Muscle of leg (tissue), 11 donors: ENCODE results near the gene TAF13. TPM values are rescaled to one million over a fixed set of nuclear protein-coding genes. Genes with fewer than 3 reads are reported as not detected.
"Not testable (repeated sequence)": the region's sequence is repeated elsewhere in the genome, so short reads cannot be mapped to it uniquely, and the experiment has no call there.

Source experiments
- DNase-seq: peaks from one replicate; pipeline ENCODE4 v3.0.0; 2013
- H3K27ac ChIP-seq: one replicate; pipeline ENCODE4 v1.5.1; 2013; ENCODE audit warnings: mild to moderate bottlenecking, low read length, control low read depth
- H3K27me3 ChIP-seq: one replicate; pipeline ENCODE4 v1.6.1; 2013; ENCODE audit warnings: low read length; ENCODE audit not compliant: control insufficient read depth, insufficient read depth
- H3K36me3 ChIP-seq: one replicate; pipeline ENCODE4 v1.6.1; 2013; ENCODE audit warnings: low read length; ENCODE audit not compliant: control insufficient read depth, insufficient read depth
- H3K4me1 ChIP-seq: one replicate; pipeline ENCODE4 v1.6.1; 2013; ENCODE audit warnings: low read length; ENCODE audit not compliant: control insufficient read depth, insufficient read depth
- H3K4me3 ChIP-seq: one replicate; pipeline ENCODE4 v1.5.1; 2013; ENCODE audit warnings: low read length, control low read depth
- H3K9me3 ChIP-seq: replicated peaks from 2 replicates; pipeline ENCODE4 v1.6.1; 2013; ENCODE audit warnings: low read depth, low read length; ENCODE audit not compliant: control insufficient read depth
- WGBS: methylation state at CpG from one replicate; pipeline ENCODE4 v1.1.5; 2013; ENCODE audit warnings: missing lambda C conversion rate; ENCODE audit not compliant: insufficient coverage; 5-methylcytosine and 5-hydroxymethylcytosine counted together
- polyA plus RNA-seq, 8 donors: library from polyadenylated mRNA; unstranded; fragments of 120-200 nt; gene quantifications; one replicate each; pipeline versions ENCODE4 v1.2.1 to v1.2.3, GENCODE V29; 2013; ENCODE audit warnings: inconsistent platforms in 1 of 8, low replicate concordance in 1 of 8; ENCODE audit not compliant: insufficient read length in 8 of 8, insufficient read depth in 1 of 8
- total RNA-seq: library from RNA; stranded (reverse); fragments of 120-200 nt; gene quantifications from one replicate; pipeline ENCODE4 v1.2.4, GENCODE V29; 2013

Gene TAF13
- total and polyA plus RNA-seq, 9 donors, result 17.7 to 54.4 (median 43.3) TPM

DNA sequence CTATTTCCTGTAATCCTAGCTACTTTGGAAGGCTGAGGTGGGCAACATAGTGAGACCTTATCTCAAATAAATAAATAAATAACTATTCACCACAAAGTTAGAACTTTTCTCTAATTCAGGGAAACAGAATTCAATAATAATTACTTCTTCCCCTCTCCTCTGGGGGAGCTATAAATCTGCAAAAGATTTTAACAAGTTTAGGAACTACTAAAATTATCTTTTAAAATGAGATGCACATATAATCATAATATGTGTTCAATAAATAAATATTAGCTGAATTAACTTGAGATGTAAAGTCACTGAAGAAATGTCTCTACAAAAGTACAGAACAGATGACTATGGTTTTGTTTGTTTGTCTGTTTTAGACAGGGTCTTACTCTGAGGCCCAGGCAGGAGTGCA lies 48.0 kb downstream of the TAF13 start:
- Histone ChIP-seq H3K4me3 (no peak overlapping the region), H3K27ac (no peak overlapping the region), H3K9me3 (no peaks in the 10 kb centered on the region), H3K36me3 (no peaks in the 10 kb centered on the region), H3K4me1 (no peaks in the 10 kb centered on the region), H3K27me3 (no peaks in the 10 kb centered on the region)
- DNase-seq, result no peak

DNA sequence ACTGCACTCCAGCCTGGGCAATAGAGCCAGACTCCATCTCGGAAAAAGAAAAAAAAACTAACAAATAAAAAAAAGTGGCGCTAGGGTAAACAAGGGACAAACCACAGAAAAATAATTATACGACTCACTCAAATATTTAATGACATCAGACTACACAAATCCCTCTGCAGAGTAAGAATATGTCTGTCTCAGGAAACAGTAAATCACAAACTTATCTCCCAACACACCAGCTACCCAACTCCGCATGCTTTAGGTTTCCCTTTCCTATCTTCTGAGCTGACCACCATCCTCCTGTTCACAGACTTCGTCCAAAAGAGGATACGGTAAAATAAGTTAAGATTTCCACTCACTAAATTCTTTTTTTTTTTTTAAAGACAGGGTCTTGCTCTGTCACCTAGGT lies 50.1 kb downstream of the TAF13 start:
- no peak overlapping the region for H3K4me3 ChIP-seq
- H3K4me1 ChIP-seq, result no peaks in the 10 kb centered on the region
- H3K27me3 ChIP-seq, result no peaks in the 10 kb centered on the region
- no peaks in the 10 kb centered on the region for H3K9me3 ChIP-seq
- H3K27ac ChIP-seq, result no peak overlapping the region
- WGBS, result 93% methylated on average over 3 of the region's 6 CpGs
- DNase-seq, result no peak
- H3K36me3 ChIP-seq, result no peaks in the 10 kb centered on the region

DNA sequence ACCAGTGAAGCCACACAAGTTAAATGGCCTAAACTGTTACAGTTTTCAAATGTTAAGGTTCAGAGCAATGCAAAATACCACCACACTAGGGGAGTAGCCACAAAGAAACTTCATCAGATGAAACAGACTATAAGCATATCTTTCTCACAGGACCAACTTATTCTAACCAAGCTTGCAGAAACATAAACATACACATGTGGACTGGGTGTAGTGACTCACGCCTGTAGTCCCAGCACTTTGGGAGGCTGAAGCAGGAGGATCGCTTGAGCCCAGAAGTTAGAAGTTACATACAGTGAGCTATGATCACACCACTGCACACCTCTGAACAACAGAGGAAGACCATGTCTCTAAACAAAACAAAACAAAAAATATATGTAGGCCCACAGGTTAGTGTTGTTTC lies 51.2 kb downstream of the TAF13 start:
- Histone ChIP-seq H3K27me3 (no peaks in the 10 kb centered on the region), H3K9me3 (no peaks in the 10 kb centered on the region), H3K36me3 (no peaks in the 10 kb centered on the region), H3K4me1 (no peaks in the 10 kb centered on the region), H3K4me3 (no peak overlapping the region), H3K27ac (no peak overlapping the region)
- WGBS, result no CpG with 5 or more reads among the region's 2 CpGs
- no peak for DNase-seq

DNA sequence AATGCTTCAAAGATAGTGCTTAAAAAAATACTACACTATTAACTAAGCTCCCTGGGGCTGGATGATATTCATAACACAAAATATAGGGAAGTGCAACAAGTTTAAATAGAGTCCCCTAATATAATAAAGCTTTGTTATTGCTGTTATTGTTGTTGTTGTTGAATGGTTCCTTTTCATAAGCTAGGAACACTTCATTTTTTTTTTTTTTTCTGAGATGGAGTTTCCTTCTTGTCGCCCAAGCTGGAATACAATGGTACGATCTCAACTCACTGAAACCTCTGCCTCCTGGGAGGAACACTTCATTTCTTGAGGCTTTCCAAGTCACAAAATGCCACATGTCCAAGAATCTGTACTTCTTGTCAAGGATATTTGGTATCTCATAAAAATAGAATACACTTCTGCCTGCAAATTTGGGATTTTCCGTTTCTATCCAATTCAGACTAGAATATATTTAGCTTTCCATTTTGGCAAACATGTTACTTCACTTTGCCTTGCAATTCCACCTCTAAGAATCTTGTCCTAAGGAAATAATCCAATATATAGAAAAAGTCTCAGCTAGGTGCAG lies 55.0 kb downstream of the TAF13 start:
- H3K36me3 ChIP-seq, result peaks cover 10% of the 10 kb centered on the region
- H3K27me3 ChIP-seq, result no peaks in the 10 kb centered on the region
- no peak overlapping the region for H3K4me3 ChIP-seq
- no CpG with 5 or more reads among the region's 3 CpGs for WGBS
- H3K4me1 ChIP-seq, result no peaks in the 10 kb centered on the region
- no peak for DNase-seq
- H3K9me3 ChIP-seq, result peaks cover 4% of the 10 kb centered on the region
- no peak overlapping the region for H3K27ac ChIP-seq

DNA sequence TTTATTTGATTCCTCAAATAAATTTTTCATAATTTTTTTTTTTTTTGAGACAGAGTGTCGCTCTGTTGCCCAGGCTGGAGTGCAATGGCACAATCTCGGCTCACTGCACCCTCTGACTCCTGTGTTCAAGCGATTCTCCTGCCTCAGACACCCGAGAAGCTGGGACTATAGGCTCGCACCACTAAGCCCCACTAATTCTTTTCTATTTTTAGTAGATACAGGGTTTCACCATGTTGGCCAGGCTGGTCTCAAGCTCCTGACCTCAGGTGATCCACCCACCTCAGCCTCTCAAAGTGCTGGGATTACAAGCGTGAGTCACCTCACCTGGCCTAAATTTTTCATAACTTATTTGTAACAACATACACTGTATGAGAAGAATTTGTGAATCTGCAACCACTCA lies 58.1 kb downstream of the TAF13 start:
- H3K9me3 ChIP-seq, H3K27ac ChIP-seq, H3K4me3 ChIP-seq, DNase-seq, H3K27me3 ChIP-seq, H3K4me1 ChIP-seq: not testable (repeated sequence)
- peaks cover 16% of the 10 kb centered on the region for H3K36me3 ChIP-seq
- WGBS, result 100% methylated on average over 1 of the region's 6 CpGs

DNA sequence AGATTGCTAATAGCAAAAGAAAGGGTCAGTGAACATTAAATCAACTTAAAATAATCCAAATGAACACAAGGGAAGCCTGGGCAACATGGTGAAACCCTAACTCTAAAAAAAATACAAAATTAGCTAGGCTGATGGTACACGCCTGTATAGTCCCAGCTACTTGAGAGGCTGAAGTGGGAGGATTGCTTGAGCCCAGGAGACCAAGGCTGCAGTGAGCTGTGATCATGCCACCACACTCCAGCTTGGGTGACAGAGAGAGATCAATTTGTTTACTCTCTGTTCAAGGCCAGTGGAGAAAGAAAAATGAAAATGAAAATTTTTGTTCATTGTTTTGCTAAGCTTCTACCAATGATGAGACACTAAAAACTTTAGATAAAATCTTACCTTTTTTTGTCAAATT lies 58.7 kb downstream of the TAF13 start:
- 83% methylated on average over 1 of the region's 1 CpG for WGBS
- no peak overlapping the region for H3K4me3 ChIP-seq
- H3K4me1 ChIP-seq, result no peaks in the 10 kb centered on the region
- DNase-seq, result no peak
- H3K27ac ChIP-seq, result no peak overlapping the region
- no peaks in the 10 kb centered on the region for H3K27me3 ChIP-seq
- H3K9me3 ChIP-seq, result peaks cover 4% of the 10 kb centered on the region
- peaks cover 16% of the 10 kb centered on the region for H3K36me3 ChIP-seq

Other genes starting within 250 kb of the TAF13 start
- 1.2 TPM for gene AKNAD1, start 218.9 kb downstream of the TAF13 start, total RNA-seq
- gene AKNAD1, start 218.9 kb downstream of the TAF13 start, polyA plus RNA-seq, result 1 to 10 TPM; 1.0 to 2.5 (median 2.0) TPM
- 57.4 TPM for gene GPSM2, start 199.0 kb downstream of the TAF13 start, total RNA-seq
- 10 to 100 TPM; 27.9 to 55.8 (median 41.4) TPM for gene GPSM2, start 199.0 kb downstream of the TAF13 start, polyA plus RNA-seq
- 32.2 TPM for gene CLCC1, start 112.5 kb downstream of the TAF13 start, total RNA-seq
- 10 to 100 TPM; 30.9 to 43.1 (median 36.0) TPM for gene CLCC1, start 112.5 kb downstream of the TAF13 start, polyA plus RNA-seq
- 10.8 TPM for gene WDR47, start 33.9 kb downstream of the TAF13 start, total RNA-seq
- gene WDR47, start 33.9 kb downstream of the TAF13 start, polyA plus RNA-seq, result 10 to 100 TPM in 4 of 8 donors, 1 to 10 TPM in 4; 8.4 to 12.2 (median 10.2) TPM
- gene TMEM167B, start 14.8 kb upstream of the TAF13 start, total RNA-seq, result 40.5 TPM
- gene TMEM167B, start 14.8 kb upstream of the TAF13 start, polyA plus RNA-seq, result 10 to 100 TPM; 25.6 to 46.8 (median 37.4) TPM
- gene ELAPOR1, start 38.1 kb upstream of the TAF13 start, total RNA-seq, result 0.27 TPM
- gene ELAPOR1, start 38.1 kb upstream of the TAF13 start, polyA plus RNA-seq, result 1 to 10 TPM in 1 of 8 donors, under 1 TPM in 7; 0.17 to 4.2 (median 0.54) TPM
- 97.7 TPM for gene SARS1, start 137.9 kb upstream of the TAF13 start, total RNA-seq
- 100 to 1,000 TPM in 1 of 8 donors, 10 to 100 TPM in 7; 80.4 to 104 (median 86.7) TPM for gene SARS1, start 137.9 kb upstream of the TAF13 start, polyA plus RNA-seq
- gene CELSR2, start 173.5 kb upstream of the TAF13 start, total RNA-seq, result 1.2 TPM
- gene CELSR2, start 173.5 kb upstream of the TAF13 start, polyA plus RNA-seq, result 1 to 10 TPM; 2.9 to 8.6 (median 4.2) TPM
- gene PSRC1, start 207.1 kb upstream of the TAF13 start, total RNA-seq, result 11.4 TPM
- 10 to 100 TPM; 12.6 to 19.1 (median 17.5) TPM for gene PSRC1, start 207.1 kb upstream of the TAF13 start, polyA plus RNA-seq
- 0.71 TPM for gene MYBPHL, start 231.0 kb upstream of the TAF13 start, total RNA-seq
- gene MYBPHL, start 231.0 kb upstream of the TAF13 start, polyA plus RNA-seq, result 1 to 10 TPM in 1 of 8 donors, under 1 TPM in 7; 0.15 to 1.3 (median 0.61) TPM